ENCODE measurements around the gene GOLGA5. TPM values are rescaled to one million over a fixed set of nuclear protein-coding genes. Genes with fewer than 3 reads are reported as not detected.

GOLGA5 gene
- polyA plus RNA-seq, 4 donors, result 35.3 to 51.4 (median 42.1) TPM

GRCh38 chr14:92866901-92867865 is 73.1 kb downstream of the GOLGA5 start:
- DNase-seq (ENCODE audit: low read depth in 4 of 4, low spot score in 2 of 4), result no peak

GRCh38 chr14:92874962-92875661 is 81.0 kb downstream of the GOLGA5 start:
- DNase-seq (ENCODE audit: low read depth in 4 of 4, low spot score in 2 of 4), result peak in 1 of 4 donors; percentile 17

DNA sequence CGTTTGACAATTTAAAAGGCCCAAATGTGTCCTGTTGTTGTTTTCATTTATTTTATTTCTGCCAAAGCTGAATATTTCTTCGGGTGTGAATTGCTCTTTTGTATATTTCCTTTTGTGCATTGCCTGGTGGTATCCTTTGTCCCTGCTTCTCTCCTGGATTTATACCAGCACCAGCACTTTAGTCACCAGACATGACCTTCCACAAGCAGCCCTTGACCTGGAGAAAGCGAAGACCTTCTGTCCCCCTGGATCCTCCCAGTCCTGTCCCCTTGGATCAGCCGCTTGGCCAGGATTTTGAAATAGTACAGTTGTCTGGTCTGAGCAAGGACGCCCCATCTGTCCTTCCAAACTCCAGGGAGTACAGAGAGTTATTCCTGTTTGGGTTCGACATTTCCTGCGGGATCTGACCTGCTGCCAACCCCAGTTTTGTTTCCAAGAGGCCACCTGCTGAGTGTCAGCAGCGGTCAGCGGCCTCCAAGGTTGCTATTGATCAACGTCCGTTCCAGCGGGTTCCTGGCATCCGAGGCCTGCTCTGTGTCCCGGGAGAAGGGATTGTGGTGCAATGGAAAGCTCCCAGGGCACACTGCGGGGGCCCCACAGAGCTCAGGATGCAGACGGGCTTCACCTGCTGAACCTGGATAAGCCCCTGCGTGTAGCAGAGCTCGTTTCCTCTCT is 83.8 kb downstream of the GOLGA5 start:
- no peak for DNase-seq (ENCODE audit: low read depth in 4 of 4, low spot score in 2 of 4)

GRCh38 chr14:92880351-92880750 is 86.2 kb downstream of the GOLGA5 start:
- no peak for DNase-seq (ENCODE audit: low read depth in 4 of 4, low spot score in 2 of 4)

DNA sequence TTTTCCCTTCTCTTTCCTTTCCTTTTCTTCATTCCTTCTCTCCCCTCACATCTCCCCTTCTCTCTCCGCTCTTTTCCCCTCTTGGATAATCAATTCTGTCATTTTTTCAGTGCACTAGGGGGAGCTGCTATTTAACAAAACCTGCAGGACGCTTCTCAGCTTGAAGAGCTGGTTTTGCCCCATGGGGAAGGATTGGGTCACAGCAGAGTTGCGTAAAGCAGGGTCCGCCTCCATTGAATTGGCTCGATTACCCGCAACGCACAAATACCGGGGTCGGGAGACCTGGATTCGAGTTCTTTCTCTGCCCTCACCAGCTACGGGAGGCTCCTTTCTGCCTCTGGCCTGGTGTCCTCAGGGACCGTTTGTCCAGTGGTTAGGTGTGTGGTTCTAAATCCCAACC is 86.7 kb downstream of the GOLGA5 start:
- DNase-seq (ENCODE audit: low read depth in 4 of 4, low spot score in 2 of 4), result no peak

GRCh38 chr14:92883066-92883465 is 89.0 kb downstream of the GOLGA5 start:
- no peak for DNase-seq (ENCODE audit: low read depth in 4 of 4, low spot score in 2 of 4)

DNA sequence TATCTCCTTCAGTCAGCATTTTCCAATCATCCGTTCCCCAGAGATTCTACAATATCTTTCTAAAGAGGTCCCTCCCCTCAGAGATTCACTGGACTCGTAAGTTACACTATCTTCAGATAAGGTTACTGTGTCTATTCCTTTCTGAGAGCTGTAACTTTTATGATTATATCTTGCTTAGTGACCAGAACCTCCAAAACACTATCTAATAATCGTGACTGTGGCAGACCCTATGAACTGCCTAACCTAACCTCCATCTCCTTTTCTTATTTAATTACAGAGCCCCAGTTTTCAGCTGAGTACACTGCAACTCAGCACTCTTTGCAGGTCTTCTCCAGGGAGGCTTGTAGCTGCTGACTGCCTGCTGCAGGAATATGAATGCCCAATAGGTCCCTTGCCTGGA is 90.3 kb downstream of the GOLGA5 start:
- no peak for DNase-seq (ENCODE audit: low read depth in 4 of 4, low spot score in 2 of 4)

DNA sequence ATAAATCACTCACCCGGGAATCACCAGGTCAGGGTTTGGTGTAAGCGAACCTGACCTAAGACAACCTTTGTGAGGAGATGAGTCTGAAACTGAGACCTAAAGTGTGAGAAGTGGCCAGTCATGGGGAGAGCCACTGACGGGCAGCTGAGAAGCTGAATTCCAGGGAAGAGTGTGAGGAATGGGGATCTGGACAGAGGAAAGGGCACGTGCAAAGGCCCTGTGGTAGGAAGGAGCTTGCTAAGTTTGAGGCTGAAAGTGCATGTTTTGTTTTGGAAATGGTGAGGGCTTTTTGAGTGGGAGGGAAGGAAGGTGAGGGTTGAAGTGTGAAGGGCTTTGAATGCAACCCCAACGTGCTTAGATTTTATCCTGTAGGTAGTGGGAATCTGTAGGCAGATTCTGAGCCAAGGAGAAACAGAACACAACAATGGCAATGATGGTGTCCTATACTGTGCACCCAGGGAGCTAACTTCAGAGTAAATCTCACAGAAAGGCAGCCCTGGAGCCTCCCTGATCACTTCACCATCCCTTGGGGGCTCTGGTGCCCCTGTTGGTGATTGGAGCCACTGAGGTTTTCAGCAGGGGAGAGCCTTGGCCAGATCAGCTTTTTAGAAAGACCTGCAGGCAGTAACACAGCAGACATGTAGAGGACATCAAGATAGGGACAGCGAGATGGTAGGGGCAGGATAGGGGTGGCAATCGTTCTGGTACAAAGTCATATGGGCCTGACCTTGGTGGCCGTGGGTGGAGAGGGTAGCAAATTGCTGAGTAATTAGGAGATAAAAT is 91.4 kb downstream of the GOLGA5 start:
- DNase-seq (ENCODE audit: low read depth in 4 of 4, low spot score in 2 of 4), result no peak

DNA sequence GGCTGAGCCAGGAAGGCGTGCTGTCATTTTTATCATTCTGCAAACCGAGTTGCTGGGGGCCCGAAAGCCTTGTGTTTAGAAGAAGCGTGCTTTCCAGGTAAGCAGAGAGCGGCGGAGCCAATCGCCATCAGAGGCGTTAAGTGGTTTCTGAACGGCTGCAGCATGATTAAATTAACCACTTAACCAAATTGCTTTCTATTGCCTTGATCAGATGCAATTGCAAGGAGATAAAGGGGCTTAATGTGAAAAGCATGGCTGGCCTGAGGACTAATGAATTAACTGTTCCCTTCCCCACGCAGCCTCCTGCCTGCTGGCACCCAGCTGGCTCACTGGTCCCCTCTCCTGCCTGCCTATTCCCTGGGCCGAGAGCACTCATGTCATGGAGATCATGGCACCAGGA is 92.2 kb downstream of the GOLGA5 start:
- DNase-seq (ENCODE audit: low read depth in 4 of 4, low spot score in 2 of 4), result no peak

- no peak for DNase-seq (ENCODE audit: low read depth in 4 of 4, low spot score in 2 of 4)
Observed at GRCh38 chr14:92887157-92887556, 93.1 kb downstream of the GOLGA5 start.

- DNase-seq (ENCODE audit: low read depth in 4 of 4, low spot score in 2 of 4), result no peak
Observed at GRCh38 chr14:92888896-92889295, 94.8 kb downstream of the GOLGA5 start.

Other genes with a start within 250 kb of the GOLGA5 start
- gene LGMN, start 45.7 kb upstream of the GOLGA5 start, polyA plus RNA-seq (ENCODE audit: insufficient read length in 4 of 4), result 100 to 1,000 TPM; 117 to 139 (median 127) TPM
- gene CHGA, start 128.8 kb downstream of the GOLGA5 start, polyA plus RNA-seq (ENCODE audit: insufficient read length in 4 of 4), result 1 to 10 TPM in 1 of 4 donors, under 1 TPM in 3; 0.14 to 1.1 (median 0.38) TPM

Data from left renal cortex interstitium (tissue), 4 donors.